Ecto neural progenitor cell (in vitro differentiated cells): ENCODE results near the gene LSM14A.
A peak's percentile ranks its signal among the peaks of the same experiment; 100 is the strongest.
"Not testable (repeated sequence)": the region's sequence is repeated elsewhere in the genome, so short reads cannot be mapped to it uniquely, and the experiment has no call there.

ENCODE experiments used
- DNase-seq: peaks from one replicate; pipeline ENCODE4 v3.0.0-alpha.2; 2018; ENCODE audit warnings: low spot score

The LSM14A gene

DNA sequence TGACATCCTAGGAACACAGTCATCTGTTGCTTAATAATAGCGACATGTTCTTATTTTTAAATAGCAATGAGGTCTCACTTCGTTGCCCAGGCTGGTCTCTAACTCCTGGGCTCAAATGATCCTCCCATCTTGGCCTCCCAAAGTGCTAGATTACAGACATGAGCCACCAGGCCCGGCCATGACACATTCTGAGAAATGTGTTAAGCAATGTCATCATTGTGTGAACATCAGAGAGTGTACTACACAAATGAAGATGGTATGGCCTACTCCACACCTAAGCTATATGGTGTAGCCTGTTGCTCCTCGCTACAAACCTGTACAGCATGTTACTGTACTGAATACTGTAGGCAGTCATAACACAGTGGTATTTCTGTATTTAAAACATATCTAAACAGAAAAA lies 57.4 kb downstream of the LSM14A start:
- no peak for DNase-seq

DNA sequence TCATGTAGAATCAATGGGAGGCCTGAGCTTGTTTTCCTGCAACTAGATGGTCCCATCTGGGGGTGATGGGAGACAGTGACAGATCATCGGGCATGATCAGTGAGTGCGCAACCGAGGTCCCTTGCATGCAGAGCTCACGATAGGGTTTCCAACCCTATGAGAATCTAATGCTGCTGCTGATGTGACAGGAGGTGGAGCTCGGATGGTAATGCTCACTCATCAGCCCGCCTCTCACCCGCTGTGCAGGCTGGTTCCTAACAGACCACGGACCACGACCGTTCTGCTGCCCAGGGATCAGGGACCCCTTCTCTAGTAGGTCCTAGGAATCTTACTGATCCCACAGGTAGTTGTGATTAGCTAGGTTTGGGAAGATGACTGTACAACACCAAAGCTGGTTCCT lies 58.5 kb downstream of the LSM14A start:
- DNase-seq = no peak

DNA sequence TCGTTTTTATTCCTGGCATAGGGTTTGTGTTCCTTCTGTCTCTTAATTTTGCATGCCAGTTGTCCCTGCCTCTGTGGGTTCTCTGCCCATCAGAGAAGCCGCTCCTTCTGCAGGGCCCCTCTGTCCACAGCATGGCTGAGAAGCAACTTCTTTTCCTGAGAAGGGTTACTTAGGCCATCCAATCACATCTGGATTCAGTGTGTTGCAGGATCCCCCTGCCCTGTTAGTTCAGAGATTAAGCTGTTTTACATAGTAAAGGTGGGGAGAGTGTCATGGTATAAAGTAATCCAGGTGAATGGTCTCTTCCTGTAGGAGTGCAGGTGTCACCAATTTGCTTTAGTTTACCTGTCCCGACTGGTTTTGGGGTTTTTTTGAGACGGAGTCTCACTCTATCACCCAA lies 59.1 kb downstream of the LSM14A start:
- no peak for DNase-seq

DNA sequence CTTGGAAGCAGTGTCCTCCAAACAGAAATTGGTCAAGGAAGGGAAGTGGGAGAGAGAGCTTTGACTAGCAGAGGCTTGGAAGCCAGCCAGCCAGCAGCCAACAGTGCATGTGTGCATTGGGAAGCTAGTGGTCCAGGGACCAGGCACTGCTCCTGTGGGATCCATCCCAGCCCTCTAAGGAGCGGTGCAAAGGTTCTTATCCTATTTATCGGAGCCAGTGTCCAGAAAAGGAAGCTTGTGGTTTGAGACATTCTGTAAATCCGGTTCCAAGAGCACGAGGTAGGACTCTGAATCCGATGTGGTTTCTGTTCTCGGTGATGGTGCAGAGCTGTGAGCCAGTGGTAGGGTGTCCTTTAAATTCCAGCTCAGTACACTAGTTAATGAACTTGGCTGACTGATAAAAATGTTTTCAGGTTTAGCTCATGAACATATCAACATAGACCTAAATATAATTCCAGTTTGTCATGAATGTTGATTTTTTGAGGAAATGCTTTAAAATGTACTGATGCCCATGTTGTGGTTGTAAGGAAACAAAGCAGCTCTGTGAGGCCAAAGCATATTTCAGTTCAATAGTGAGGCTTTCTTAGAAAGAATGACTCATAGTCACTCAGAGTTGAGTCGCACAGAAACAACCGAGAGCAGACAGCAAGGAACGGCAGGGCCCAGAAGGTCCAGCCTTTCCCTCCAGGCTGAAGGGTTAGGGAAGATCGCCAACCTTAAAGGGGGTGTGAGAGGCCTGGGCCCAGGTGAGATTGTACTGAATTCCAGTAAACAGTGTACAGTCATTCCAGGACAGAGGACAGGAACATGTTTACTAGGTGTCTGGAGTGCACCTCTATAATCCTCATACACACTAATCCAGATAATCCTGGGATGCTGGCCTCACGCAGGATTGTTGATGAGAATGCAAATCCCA lies 60.5 kb downstream of the LSM14A start:
- DNase-seq = no peak

DNA sequence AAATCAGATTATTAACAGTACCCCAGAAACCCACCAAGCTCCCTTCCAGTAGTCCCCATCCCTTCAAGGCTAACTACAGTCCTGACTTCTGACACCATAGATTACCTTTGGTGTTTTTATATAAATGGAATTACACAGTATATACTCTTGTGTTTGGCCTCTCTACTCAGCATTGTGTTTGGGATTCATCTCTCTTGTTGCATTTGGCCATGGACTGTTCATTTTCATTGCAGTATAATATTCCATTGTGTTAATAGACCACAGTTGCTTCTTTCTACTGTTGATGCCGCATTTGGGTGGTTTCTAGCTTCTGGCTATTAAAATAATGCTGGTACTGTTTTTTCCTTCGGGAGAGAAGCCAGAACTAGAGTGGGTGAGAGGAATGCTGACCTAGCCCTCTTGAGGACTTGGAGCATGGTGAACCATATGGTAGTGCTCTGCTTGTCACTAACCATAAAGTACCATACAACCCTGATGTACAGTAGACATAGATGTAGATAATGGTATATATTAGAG lies 63.2 kb downstream of the LSM14A start:
- DNase-seq = no peak

DNA sequence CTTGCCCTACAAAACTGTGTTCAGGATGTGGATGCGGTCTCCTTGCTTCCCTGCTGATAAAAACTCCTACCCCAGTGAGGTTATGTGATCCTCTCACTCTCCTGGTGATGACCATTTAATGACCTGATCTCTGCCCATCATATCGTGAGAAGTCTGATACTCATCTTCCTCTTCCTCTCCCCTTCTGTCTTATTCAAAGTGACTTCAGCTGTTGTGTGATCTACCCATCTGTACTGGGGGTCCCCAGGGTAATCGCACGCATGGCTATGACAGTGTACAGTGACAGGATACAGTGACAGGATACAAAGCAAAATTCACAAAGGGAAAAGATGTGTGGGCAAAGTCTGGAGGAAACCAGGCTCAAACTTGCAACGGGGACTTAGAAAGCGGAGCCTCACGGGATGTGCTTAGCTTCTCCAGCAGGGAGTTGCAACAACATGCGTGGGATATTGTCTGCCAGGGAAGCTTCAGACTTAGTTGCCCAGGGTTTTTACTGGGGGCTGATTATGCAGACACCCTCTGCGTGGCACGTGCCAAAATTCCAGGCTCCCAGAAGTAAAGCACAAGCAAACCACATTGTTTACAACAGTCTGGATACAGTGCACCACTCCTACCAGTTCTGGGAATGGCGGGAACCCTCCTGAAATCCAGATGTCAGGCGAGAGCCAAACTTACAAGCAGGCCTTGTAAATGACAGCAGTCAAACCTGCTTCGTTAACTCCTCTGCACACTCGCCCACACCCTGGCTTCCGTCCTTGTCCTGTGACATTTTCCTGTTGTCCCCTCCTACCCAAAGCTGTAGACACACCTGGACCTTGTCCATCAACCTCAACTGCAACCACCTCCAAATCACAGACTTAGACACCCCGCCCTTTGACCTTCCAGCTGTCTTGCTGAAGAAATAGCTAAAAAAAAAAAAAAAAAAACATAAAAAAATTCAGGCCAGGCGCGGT lies 64.0 kb downstream of the LSM14A start:
- no peak for DNase-seq

DNA sequence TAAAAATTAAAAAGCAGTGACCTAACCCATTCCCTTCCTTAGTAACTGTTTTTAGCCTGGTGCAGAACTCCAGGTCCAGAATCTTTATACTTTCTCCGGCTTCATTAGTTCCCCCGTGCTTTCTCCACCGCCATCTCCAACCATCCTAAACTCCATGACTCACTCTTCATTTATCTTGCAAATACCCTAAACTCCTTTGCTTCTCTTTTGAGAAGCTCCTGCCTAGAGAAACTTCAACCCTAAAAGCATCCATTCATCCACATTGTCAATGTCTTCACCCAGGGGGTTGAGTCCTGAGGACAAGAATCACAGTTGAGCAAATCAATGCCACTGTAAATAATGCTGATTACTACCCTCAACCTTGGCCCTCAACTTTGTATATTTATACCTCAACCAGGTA lies 65.0 kb downstream of the LSM14A start:
- no peak for DNase-seq

DNA sequence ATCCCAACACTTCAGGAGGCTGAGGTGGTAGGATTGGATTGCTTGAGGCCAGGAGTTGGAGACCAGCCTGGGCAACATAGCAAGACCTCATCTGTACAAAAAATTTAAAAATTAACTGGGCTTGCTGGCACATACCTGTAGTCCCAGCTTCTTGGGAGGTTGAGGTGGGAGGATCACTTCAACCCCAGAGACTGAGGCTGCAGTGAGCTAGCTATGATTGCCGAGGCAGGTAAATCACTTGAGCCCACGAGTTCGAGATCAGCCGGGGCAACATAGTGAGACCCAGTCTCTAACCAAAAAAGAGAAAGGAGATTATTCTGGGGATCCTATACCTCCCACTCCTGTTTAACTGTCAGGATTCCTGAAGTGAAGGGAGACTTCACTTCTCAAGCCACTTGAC lies 65.6 kb downstream of the LSM14A start:
- DNase-seq = no peak

DNA sequence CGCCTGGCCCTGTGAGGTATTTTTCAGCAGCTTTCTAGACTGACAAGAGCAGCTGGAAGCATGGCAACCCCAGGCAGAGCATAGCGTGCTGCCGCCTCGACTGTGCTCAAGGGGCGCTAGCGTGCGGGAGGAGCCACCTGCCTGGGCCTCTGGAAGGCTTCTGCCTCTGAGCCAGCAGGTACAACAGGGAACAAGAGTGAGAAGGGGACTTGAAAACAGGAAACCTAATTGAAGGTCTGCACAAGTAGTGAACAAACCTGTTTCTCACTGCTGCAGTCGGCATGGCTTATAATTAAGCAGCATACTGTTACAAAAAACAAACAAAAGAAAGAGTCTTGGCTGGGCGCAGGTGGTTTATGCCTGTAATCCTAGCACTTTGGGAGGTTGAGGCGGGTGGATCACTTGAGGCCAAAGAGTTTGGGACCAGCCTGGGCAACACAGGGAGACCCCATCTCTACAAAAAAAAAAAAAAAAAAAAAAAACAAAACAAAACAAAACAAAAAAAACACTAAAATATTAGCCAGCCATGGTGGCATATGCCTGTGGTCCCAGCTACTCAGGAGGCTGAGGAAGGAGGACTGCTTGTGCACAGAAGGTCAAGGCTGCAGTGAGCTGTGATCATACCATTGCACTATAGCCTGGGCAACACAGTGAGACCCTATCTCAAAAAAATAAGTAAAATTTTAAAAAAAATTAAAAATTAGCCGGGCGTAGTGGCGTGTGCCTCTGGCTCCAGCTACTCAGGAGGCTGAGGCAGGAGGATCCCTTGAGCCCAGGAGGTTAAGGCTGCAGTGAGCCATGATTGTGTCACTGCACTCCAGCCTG lies 69.4 kb downstream of the LSM14A start:
- DNase-seq = peak; percentile 80

DNA sequence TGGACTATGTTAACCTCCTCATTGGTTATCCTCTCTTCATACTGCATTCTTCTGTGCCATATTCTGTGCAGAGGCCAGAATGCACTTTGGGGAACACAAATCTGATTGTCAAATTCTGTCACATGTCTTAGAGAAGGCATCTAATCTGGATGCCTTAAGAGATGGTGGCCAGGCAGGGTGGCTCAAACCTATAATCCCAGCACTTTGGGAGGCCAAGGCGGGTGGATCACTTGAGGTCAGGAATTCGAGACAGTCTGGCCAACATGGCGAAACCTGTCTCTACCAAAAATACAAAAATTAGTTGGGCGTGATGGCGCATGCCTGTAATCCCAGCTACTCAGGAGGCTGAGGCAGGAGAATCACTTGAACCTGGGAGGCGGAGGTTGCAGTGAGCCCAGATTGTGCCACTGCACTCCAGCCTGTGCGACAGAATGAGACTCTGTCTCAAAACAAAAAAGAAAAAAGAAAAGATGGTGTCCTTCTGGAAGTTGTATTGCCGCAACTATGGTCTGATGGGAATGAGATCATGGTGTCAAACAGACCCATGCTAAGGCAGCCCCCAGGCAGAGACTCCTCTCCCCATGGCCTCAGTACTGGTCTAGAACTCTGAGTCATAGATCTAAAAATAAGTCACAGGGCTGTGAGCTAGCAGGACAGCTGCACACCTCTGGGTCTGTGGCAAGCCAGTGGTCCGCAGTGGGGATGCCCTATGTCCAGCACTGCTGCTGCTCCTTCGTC lies 71.0 kb downstream of the LSM14A start:
- not testable (repeated sequence) for DNase-seq

DNA sequence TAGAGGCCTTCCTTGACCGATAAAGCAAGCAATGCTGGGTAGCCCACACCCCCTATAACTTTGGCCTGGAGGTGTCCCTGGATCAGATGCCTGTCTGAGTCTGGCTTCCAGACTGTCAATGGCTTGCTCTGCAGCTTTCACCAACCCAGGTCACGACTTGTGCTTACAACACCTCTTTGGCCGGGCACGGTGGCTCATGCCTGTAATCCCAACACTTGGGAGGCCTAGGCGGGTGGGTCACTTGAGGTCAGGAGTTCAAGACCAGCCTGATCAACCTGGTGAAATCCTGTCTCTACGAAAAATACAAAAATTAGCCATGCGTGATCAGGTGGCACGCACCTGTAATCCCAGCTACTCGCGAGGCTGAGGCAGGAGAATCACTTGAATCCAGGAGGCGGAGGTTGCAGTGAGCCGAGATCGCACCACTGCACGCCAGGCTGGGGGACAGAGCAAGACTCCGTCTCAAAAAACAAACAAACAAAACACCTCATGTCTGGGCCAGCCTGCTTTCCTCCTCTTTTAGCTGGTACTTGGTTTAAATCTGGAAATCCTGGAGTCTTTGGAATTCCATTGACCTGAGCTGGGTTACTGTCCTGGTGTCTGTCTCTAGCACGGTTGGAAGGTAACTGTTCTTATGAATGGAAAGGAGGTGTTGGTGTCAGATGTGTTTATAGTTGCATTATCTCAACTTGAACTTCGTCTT lies 71.7 kb downstream of the LSM14A start:
- no peak for DNase-seq

DNA sequence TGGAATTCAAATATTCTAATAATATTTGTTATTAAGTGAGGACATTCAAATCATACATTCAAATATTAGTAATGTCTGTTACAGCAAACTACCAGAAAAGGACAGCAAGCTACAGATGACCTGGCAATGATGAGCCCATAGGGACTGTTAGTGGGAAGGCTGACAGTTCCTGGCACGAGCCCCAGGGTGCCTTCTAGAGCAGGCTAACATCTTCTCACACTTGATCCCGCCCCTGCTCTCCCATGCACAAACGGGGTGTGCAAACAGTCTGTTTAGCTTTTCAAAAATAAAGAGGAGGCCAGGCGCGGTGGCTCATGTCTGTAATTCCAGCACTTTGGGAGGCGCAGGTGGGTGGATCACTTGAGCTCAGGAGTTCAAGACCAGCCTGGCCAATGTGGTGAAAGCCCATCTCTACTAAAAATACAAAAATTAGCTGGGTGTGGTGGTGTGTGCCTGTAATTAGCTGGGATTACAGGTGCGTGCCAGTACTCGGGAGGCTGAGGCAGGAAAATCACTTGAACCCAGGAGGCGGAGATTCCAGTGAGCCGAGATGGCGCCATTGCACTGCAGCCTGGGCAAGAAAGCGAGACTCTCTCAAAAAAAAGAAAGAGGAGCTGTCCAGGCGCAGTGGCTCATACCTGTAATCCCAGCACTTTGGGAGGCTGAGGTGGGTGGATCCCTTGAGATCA lies 72.5 kb downstream of the LSM14A start:
- DNase-seq = no peak

DNA sequence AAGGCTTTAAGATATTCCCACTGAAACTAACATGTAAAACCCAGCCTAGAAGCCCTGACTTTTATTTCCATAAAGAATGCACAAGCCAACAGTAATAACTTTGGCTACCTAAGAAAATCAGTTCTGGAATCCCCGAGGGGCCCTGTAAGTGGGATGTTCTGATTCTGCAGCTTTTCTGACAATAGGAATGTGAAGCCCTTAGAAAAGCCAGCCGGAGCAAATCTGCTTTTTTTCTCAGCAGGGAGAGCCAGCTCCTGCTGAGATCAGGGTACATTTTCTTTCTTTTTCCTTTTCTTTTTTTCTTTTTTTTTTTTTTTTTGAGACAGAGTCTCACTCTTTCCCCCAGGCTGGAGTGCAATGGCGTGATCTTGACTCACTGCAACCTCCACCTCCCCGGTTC lies 74.0 kb downstream of the LSM14A start:
- no peak for DNase-seq

DNA sequence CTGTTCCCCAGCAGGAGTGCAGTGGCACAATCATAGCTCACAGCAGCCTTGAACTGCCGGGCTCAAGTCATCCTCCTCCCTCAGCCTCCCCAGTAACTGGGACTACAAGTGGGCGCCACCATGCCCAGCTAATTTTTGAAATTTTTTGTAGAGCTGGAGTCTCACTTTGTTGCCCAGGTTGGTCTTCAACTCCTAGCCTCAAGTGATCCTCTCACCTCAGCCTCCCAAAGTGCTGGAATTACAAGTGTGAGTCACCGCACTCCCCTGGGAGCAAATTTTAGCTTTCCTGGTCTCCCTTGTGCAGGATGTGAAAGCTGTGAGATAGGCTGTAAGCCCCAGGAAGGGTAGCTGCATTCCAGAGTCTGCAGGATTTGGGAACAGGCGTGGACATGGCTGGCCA lies 76.6 kb downstream of the LSM14A start:
- DNase-seq = no peak

DNA sequence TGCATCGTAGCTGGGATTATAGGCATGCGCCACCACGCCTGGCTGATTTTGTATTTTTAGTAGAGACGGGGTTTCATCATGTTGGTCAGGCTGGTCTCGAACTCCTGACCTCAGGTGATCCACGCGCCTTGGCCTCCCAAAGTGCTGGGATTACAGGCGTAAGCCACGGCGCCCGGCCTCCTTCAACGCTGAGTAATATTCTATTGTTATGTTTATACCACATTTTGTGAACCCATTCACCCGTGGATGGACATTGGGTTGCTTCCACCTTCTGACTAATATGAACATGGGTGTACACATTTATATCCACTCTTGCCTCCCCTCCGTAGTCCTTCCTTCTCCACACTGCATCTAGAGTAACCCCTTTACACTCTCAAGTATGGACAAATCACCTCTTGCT lies 80.9 kb downstream of the LSM14A start:
- DNase-seq = not testable (repeated sequence)

DNA sequence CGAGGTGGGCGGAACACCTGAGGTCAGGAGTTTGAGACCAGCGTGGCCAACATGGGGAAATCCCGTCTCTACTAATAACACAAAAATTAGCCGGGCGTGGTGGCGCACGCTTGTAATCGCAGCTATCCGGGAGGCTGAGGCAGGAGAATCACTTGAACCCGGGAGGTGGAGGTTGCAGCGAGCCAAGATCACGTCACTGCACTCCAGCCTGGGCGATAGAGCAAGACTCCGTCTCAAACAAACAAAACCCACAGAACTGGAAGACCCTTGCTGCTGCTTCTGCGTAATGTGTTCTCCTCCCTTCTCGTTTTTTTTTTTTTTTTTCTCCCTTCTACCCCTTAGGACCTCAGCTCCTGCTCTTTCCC lies 81.4 kb downstream of the LSM14A start:
- DNase-seq = not testable (repeated sequence)

DNA sequence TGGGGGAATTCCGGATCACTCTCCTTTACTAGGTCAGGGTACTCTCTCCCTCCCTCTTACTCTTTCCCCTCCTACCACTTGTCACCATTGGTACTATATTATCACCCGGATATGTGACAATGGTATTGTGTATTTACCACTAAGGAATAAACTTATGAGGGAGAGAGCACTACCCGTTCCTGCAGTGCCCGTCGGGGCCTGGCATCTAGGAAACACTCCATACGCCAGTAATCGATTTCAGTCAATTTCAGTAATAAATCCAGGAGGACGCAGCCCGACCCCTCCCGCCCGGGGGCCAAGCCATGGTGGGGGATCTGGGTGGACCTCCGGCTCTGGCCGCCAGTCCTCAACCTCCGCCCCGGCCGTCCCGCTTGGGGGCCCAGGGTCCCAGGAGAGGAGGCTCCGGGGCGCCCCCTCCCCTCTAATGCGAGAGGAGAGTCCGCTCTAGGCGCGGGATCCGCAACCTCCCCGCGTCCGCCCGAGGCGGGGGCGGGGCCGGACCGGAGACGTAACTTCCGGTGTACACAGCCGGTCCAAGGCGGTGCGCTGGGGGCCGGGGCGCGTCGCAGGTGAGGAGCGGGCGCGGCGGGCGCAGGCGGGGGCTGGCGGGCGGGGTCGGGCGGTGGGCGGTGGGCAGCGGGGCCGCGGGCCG lies 81.9 kb downstream of the LSM14A start, which contains the start of gene GARRE1:
Gene GARRE1 (plus strand): TSS at position 509 of the 652 bp plus-strand sequence. CDS start 45,920 bp downstream, outside the sequence.
- peak; percentile 93 for DNase-seq

DNA sequence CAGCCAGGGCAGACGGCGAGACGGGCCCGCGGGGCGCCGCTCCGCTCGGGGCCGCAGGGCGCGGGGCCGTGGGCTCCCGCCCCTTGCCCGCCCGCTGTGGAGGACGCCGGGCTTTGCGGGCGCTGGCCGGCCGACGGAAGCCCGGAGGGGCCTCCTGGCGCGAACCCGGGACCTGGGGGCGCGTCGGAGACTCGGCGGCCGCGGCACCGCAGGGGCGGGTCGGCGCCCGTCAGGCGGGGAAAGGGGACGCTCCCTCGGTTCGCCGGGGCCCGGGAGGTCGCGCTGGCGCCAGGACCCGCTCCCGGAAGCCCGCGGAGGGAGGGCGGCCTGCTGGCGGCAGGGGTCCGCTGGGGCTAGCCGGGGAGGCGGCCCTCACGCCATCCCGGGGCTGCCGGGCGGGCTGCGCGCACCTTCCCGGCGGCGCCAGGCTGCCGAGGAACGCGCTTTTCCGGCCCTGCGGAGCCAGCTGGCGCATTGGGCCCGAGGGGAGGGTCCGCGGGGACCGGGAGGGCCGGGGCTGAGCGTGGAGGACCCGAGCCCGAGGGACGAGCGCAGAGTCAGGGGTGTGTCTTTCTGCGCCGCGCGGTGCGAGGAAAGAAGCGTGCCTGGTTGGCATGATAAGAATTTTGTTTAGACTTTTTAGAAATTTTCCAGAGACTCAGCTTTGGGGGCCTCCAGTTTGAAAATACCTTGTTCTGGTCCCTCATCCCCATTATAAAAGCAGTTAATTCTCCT lies 82.6 kb downstream of the LSM14A start:
- no peak for DNase-seq
